HepG2 (cell line): ENCODE measurements around the gene PRR12. TPM values are rescaled to one million over a fixed set of nuclear protein-coding genes. Genes with fewer than 3 reads are reported as not detected.

Source experiments
- EED ChIP-seq: sonication (generic); formaldehyde crosslinking; IDR thresholded peaks from 2 replicates; pipeline ENCODE4 v1.5.0; 2020; ENCODE audit warnings: mild to moderate bottlenecking, missing genetic modification reagents
- polyA plus RNA-seq, 8 experiments: library from polyadenylated mRNA; depleted of rRNA in 3 of 8; stranded (reverse) in 7 of 8; unstranded in 1 of 8; fragments of >200 nt; fragmentation: Illumina TruSeq in 4 of 8; extraction: Trizol in 4 of 8; gene quantifications; 2 replicates each; pipeline versions ENCODE4 v1.2.1 to v1.2.3, GENCODE V29; 2011 to 2016; ENCODE audit warnings: low read depth in 4 of 8, missing spikeins in 1 of 8, mixed read lengths in 1 of 8; ENCODE audit not compliant: insufficient read depth in 1 of 8
- small RNA-seq, 3 experiments: library from RNA; depleted of rRNA; stranded (forward); fragments of <200 nt; gene quantifications; one replicate each; pipeline ENCODE3, GENCODE V24; 2012; ENCODE audit warnings: low read depth in 2 of 3, low replicate concordance in 1 of 3; ENCODE audit not compliant: insufficient read length in 3 of 3, insufficient read depth in 2 of 3
- total RNA-seq, 5 experiments: library from RNA; depleted of rRNA; stranded (reverse); fragments of >200 nt; fragmentation: Illumina TruSeq; extraction: Trizol; gene quantifications; 2 replicates each; pipeline ENCODE4 v1.2.3, GENCODE V29; 2016; ENCODE audit warnings: low read depth in 1 of 5
- TF ChIP-seq, protein P1 (sequence below): sonication (generic); formaldehyde crosslinking; IDR thresholded peaks from 2 replicates; pipeline ENCODE4 v1.8.1; 2022; ENCODE audit warnings: low read depth, mild to moderate bottlenecking, missing genetic modification reagents
- TF ChIP-seq, protein P2 (sequence below): sonication (generic); formaldehyde crosslinking; IDR thresholded peaks from 2 replicates; pipeline ENCODE4 v1.4.0; 2020; ENCODE audit warnings: mild to moderate bottlenecking, low read depth, missing genetic modification reagents

Gene PRR12
- total and polyA plus RNA-seq, 2 of the 13 experiments (the other 11 are each of a cell fraction or from before 2014, with no cell fraction given): 0.62 to 1.5 TPM

DNA sequence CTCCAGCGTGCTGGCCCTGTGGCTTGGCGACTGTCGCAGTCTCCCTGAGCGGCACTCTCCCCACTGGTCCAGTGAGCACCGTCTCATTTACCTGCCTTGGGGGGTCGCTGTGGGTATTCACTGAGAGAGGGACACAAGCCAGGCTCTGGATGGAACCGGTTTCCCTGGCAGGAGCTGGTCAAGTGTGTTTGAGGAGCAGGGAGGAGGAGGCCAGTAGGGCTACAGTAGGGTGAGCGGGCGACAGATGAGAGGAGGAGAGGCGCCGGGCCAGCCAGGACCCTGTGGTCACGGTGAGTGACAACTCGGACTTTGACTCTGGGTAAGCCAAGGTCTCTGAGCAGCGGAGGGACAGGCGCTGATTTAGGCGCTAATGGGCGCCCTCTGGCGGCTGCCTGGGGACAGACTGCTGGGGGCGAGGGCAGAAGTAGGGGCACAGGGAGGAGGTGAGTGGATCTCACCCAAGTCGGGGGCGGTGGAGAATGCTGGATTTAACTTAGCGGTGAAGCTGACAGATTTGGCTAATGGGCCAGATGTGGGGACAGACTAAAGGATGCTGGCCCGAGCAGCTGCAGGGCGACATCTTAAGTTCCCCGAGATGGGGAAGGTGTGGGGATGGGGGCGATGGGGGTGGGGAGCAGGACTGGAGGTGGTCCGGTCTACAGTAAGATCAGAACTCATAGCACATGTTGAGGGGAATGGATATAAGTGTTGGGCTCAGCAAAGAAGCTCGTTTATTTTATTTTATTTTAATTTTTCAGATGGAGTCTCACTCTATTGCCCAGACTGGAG lies 81.3 kb downstream of the PRR12 start (continued):
- TF ChIP-seq EED (CRISPR knock-in tag): no peak
- TF ChIP-seq, protein P1, sequence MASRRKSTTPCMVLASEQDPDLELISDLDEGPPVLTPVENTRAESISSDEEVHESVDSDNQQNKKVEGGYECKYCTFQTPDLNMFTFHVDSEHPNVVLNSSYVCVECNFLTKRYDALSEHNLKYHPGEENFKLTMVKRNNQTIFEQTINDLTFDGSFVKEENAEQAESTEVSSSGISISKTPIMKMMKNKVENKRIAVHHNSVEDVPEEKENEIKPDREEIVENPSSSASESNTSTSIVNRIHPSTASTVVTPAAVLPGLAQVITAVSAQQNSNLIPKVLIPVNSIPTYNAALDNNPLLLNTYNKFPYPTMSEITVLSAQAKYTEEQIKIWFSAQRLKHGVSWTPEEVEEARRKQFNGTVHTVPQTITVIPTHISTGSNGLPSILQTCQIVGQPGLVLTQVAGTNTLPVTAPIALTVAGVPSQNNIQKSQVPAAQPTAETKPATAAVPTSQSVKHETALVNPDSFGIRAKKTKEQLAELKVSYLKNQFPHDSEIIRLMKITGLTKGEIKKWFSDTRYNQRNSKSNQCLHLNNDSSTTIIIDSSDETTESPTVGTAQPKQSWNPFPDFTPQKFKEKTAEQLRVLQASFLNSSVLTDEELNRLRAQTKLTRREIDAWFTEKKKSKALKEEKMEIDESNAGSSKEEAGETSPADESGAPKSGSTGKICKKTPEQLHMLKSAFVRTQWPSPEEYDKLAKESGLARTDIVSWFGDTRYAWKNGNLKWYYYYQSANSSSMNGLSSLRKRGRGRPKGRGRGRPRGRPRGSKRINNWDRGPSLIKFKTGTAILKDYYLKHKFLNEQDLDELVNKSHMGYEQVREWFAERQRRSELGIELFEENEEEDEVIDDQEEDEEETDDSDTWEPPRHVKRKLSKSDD (CRISPR knock-in tag): peak; percentile 69; the same call in 1 of the 2 replicates
- TF ChIP-seq, protein P2, sequence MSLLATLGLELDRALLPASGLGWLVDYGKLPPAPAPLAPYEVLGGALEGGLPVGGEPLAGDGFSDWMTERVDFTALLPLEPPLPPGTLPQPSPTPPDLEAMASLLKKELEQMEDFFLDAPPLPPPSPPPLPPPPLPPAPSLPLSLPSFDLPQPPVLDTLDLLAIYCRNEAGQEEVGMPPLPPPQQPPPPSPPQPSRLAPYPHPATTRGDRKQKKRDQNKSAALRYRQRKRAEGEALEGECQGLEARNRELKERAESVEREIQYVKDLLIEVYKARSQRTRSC (CRISPR knock-in tag): no peak

Small RNA genes lying within 50 kb of the gene (small RNA-seq; reads per million reads assigned to genes)
- gene RF00019: 0 reads per million in 3 experiments

Other genes with a start within 250 kb of the PRR12 start
- 12.1 and 12.5 TPM in 2 replicates for gene TEAD2, start 228.8 kb upstream of the PRR12 start, total RNA-seq (2016; rRNA removed; fragmentation: Illumina TruSeq; extraction: Trizol)
- gene TEAD2, start 228.8 kb upstream of the PRR12 start, polyA plus RNA-seq (2011; rRNA removed): 10.4 and 10.8 TPM in 2 replicates
- 0.31 TPM in 1 of 2 replicates, not detected in the other for gene DKKL1, start 227.3 kb upstream of the PRR12 start, total RNA-seq (2016; rRNA removed; fragmentation: Illumina TruSeq; extraction: Trizol)
- gene DKKL1, start 227.3 kb upstream of the PRR12 start, polyA plus RNA-seq (2011; rRNA removed): 0.30 and 0.33 TPM in 2 replicates
- gene KASH5, start 202.9 kb upstream of the PRR12 start, total RNA-seq (2016; rRNA removed; fragmentation: Illumina TruSeq; extraction: Trizol): not detected in 2 replicates
- not detected in 2 replicates for gene KASH5, start 202.9 kb upstream of the PRR12 start, polyA plus RNA-seq (2011; rRNA removed)
- not detected in 2 replicates for gene PTH2, start 167.7 kb upstream of the PRR12 start, total RNA-seq (2016; rRNA removed; fragmentation: Illumina TruSeq; extraction: Trizol)
- gene PTH2, start 167.7 kb upstream of the PRR12 start, polyA plus RNA-seq (2011; rRNA removed): not detected in 2 replicates
- not detected in 2 replicates for gene GFY, start 165.8 kb upstream of the PRR12 start, total RNA-seq (2016; rRNA removed; fragmentation: Illumina TruSeq; extraction: Trizol)
- not detected in 2 replicates for gene GFY, start 165.8 kb upstream of the PRR12 start, polyA plus RNA-seq (2011; rRNA removed)
- not detected in 2 replicates for gene SLC17A7, start 149.7 kb upstream of the PRR12 start, total RNA-seq (2016; rRNA removed; fragmentation: Illumina TruSeq; extraction: Trizol)
- 0.32 and 0.37 TPM in 2 replicates for gene SLC17A7, start 149.7 kb upstream of the PRR12 start, polyA plus RNA-seq (2011; rRNA removed)
- gene PIH1D1, start 139.4 kb upstream of the PRR12 start, total RNA-seq (2016; rRNA removed; fragmentation: Illumina TruSeq; extraction: Trizol): 94.9 and 110 TPM in 2 replicates
- 126 and 137 TPM in 2 replicates for gene PIH1D1, start 139.4 kb upstream of the PRR12 start, polyA plus RNA-seq (2011; rRNA removed)
- 29.6 and 34.9 TPM in 2 replicates for gene ALDH16A1, start 138.0 kb upstream of the PRR12 start, total RNA-seq (2016; rRNA removed; fragmentation: Illumina TruSeq; extraction: Trizol)
- 8.4 and 9.2 TPM in 2 replicates for gene ALDH16A1, start 138.0 kb upstream of the PRR12 start, polyA plus RNA-seq (2011; rRNA removed)
- gene FLT3LG, start 117.0 kb upstream of the PRR12 start, total RNA-seq (2016; rRNA removed; fragmentation: Illumina TruSeq; extraction: Trizol): 0.58 and 1.5 TPM in 2 replicates
- 2.6 and 3.0 TPM in 2 replicates for gene FLT3LG, start 117.0 kb upstream of the PRR12 start, polyA plus RNA-seq (2011; rRNA removed)
- gene RPL13A, start 103.6 kb upstream of the PRR12 start, total RNA-seq (2016; rRNA removed; fragmentation: Illumina TruSeq; extraction: Trizol): 2,601 and 3,137 TPM in 2 replicates
- 3,407 and 3,954 TPM in 2 replicates for gene RPL13A, start 103.6 kb upstream of the PRR12 start, polyA plus RNA-seq (2011; rRNA removed)
- 2,345 and 2,734 TPM in 2 replicates for gene RPS11, start 94.7 kb upstream of the PRR12 start, total RNA-seq (2016; rRNA removed; fragmentation: Illumina TruSeq; extraction: Trizol)
- 2,839 and 2,896 TPM in 2 replicates for gene RPS11, start 94.7 kb upstream of the PRR12 start, polyA plus RNA-seq (2011; rRNA removed)
- gene FCGRT, start 78.5 kb upstream of the PRR12 start, total RNA-seq (2016; rRNA removed; fragmentation: Illumina TruSeq; extraction: Trizol): 124 and 225 TPM in 2 replicates
- gene FCGRT, start 78.5 kb upstream of the PRR12 start, polyA plus RNA-seq (2011; rRNA removed): 121 and 149 TPM in 2 replicates
- gene RCN3, start 63.2 kb upstream of the PRR12 start, total RNA-seq (2016; rRNA removed; fragmentation: Illumina TruSeq; extraction: Trizol): 1.7 and 10.1 TPM in 2 replicates
- gene RCN3, start 63.2 kb upstream of the PRR12 start, polyA plus RNA-seq (2011; rRNA removed): 3.0 and 3.3 TPM in 2 replicates
- gene NOSIP, start 10.6 kb upstream of the PRR12 start, total RNA-seq (2016; rRNA removed; fragmentation: Illumina TruSeq; extraction: Trizol): 78.0 and 81.4 TPM in 2 replicates
- 54.3 and 58.4 TPM in 2 replicates for gene NOSIP, start 10.6 kb upstream of the PRR12 start, polyA plus RNA-seq (2011; rRNA removed)
- gene PRRG2, start 9.9 kb upstream of the PRR12 start, total RNA-seq (2016; rRNA removed; fragmentation: Illumina TruSeq; extraction: Trizol): 0.51 and 0.82 TPM in 2 replicates
- gene PRRG2, start 9.9 kb upstream of the PRR12 start, polyA plus RNA-seq (2011; rRNA removed): 0.64 and 0.66 TPM in 2 replicates
- 0.79 and 1.5 TPM in 2 replicates for gene RRAS, start 49.0 kb downstream of the PRR12 start, total RNA-seq (2016; rRNA removed; fragmentation: Illumina TruSeq; extraction: Trizol)
- gene RRAS, start 49.0 kb downstream of the PRR12 start, polyA plus RNA-seq (2011; rRNA removed): 12.0 and 13.5 TPM in 2 replicates
- 4.8 and 6.1 TPM in 2 replicates for gene SCAF1, start 51.0 kb downstream of the PRR12 start, total RNA-seq (2016; rRNA removed; fragmentation: Illumina TruSeq; extraction: Trizol)
- gene SCAF1, start 51.0 kb downstream of the PRR12 start, polyA plus RNA-seq (2011; rRNA removed): 3.3 and 4.3 TPM in 2 replicates
- gene IRF3, start 74.7 kb downstream of the PRR12 start, total RNA-seq (2016; rRNA removed; fragmentation: Illumina TruSeq; extraction: Trizol): 61.0 and 65.5 TPM in 2 replicates
- 61.9 and 66.2 TPM in 2 replicates for gene IRF3, start 74.7 kb downstream of the PRR12 start, polyA plus RNA-seq (2011; rRNA removed)
- gene BCL2L12, start 74.8 kb downstream of the PRR12 start, total RNA-seq (2016; rRNA removed; fragmentation: Illumina TruSeq; extraction: Trizol): 32.6 and 40.8 TPM in 2 replicates
- 25.9 and 26.8 TPM in 2 replicates for gene BCL2L12, start 74.8 kb downstream of the PRR12 start, polyA plus RNA-seq (2011; rRNA removed)
- gene PRMT1, start 86.1 kb downstream of the PRR12 start, total RNA-seq (2016; rRNA removed; fragmentation: Illumina TruSeq; extraction: Trizol): 324 and 372 TPM in 2 replicates
- 374 and 400 TPM in 2 replicates for gene PRMT1, start 86.1 kb downstream of the PRR12 start, polyA plus RNA-seq (2011; rRNA removed)
- gene ADM5, start 98.4 kb downstream of the PRR12 start, total RNA-seq (2016; rRNA removed; fragmentation: Illumina TruSeq; extraction: Trizol): 1.1 and 2.7 TPM in 2 replicates
- gene ADM5, start 98.4 kb downstream of the PRR12 start, polyA plus RNA-seq (2011; rRNA removed): 4.1 and 4.7 TPM in 2 replicates
- gene CPT1C, start 99.9 kb downstream of the PRR12 start, total RNA-seq (2016; rRNA removed; fragmentation: Illumina TruSeq; extraction: Trizol): not detected in 2 replicates
- 0.07 and 0.18 TPM in 2 replicates for gene CPT1C, start 99.9 kb downstream of the PRR12 start, polyA plus RNA-seq (2011; rRNA removed)
- not detected in 2 replicates for gene TSKS, start 172.1 kb downstream of the PRR12 start, total RNA-seq (2016; rRNA removed; fragmentation: Illumina TruSeq; extraction: Trizol)
- 0.03 and 0.21 TPM in 2 replicates for gene TSKS, start 172.1 kb downstream of the PRR12 start, polyA plus RNA-seq (2011; rRNA removed)
- 21.8 and 22.7 TPM in 2 replicates for gene AP2A1, start 175.8 kb downstream of the PRR12 start, total RNA-seq (2016; rRNA removed; fragmentation: Illumina TruSeq; extraction: Trizol)
- gene AP2A1, start 175.8 kb downstream of the PRR12 start, polyA plus RNA-seq (2011; rRNA removed): 39.7 and 49.9 TPM in 2 replicates
- not detected in 2 replicates for gene FUZ, start 222.1 kb downstream of the PRR12 start, total RNA-seq (2016; rRNA removed; fragmentation: Illumina TruSeq; extraction: Trizol)
- 0.07 and 0.08 TPM in 2 replicates for gene FUZ, start 222.1 kb downstream of the PRR12 start, polyA plus RNA-seq (2011; rRNA removed)
- 11.1 and 11.3 TPM in 2 replicates for gene MED25, start 227.1 kb downstream of the PRR12 start, total RNA-seq (2016; rRNA removed; fragmentation: Illumina TruSeq; extraction: Trizol)
- gene MED25, start 227.1 kb downstream of the PRR12 start, polyA plus RNA-seq (2011; rRNA removed): 13.3 and 15.1 TPM in 2 replicates